ENCODE data around the gene GRK6. TPM values are rescaled to one million over a fixed set of nuclear protein-coding genes. Genes with fewer than 3 reads are reported as not detected.

The GRK6 gene
- total RNA-seq, 1 donor from 2014 or later = 20.6 TPM

GRCh38 chr5:177393990-177394389 lies 32.5 kb upstream of the GRK6 start:
- no peaks in the 10 kb centered on the region for H3K9me3 ChIP-seq
- no peak for DNase-seq (ENCODE audit: low spot score in 2 of 2)
- no peak overlapping the region for H3K27ac ChIP-seq
- H3K36me3 ChIP-seq = no peaks in the 10 kb centered on the region
- no peak for TF ChIP-seq CTCF (IDR thresholded peaks at IDR 0.05)
- H3K4me1 ChIP-seq = no peaks in the 10 kb centered on the region
- intact Hi-C loops (cut with DNase I) = no loop called here
- H3K4me3 ChIP-seq = no peak overlapping the region
- no peaks in the 10 kb centered on the region for H3K27me3 ChIP-seq

- peaks cover 17% of the 10 kb centered on the region for H3K27me3 ChIP-seq
- intact Hi-C loops (cut with DNase I) = no loop called here
Observed at GRCh38 chr5:177396078-177396477, 30.4 kb upstream of the GRK6 start.

GRCh38 chr5:177396807-177397206 lies 29.7 kb upstream of the GRK6 start:
- Histone ChIP-seq H3K27ac (no peak overlapping the region), H3K4me3 (no peak overlapping the region), H3K9me3 (no peaks in the 10 kb centered on the region), H3K36me3 (no peaks in the 10 kb centered on the region), H3K27me3 (peaks cover 23% of the 10 kb centered on the region), H3K4me1 (peaks cover 0 to 3% of the 10 kb centered on the region in 2 donors)
- intact Hi-C loops (cut with DNase I) = no loop called here
- DNase-seq (ENCODE audit: low spot score in 2 of 2) = no peak
- TF ChIP-seq CTCF (IDR thresholded peaks at IDR 0.05) = no peak

More at GRCh38 chr5:177396078-177396477, 30.4 kb upstream of the GRK6 start:
- no peak for DNase-seq (ENCODE audit: low spot score in 2 of 2)
- H3K4me3 ChIP-seq = no peak overlapping the region
- no peak overlapping the region for H3K27ac ChIP-seq
- no peak for TF ChIP-seq CTCF (IDR thresholded peaks at IDR 0.05)
- H3K4me1 ChIP-seq = peaks cover 0 to 3% of the 10 kb centered on the region in 2 donors
- H3K36me3 ChIP-seq = no peaks in the 10 kb centered on the region
- no peaks in the 10 kb centered on the region for H3K9me3 ChIP-seq

GRCh38 chr5:177397875-177398390 lies 28.5 kb upstream of the GRK6 start:
- H3K4me1 ChIP-seq = peaks cover 1 to 9% of the 10 kb centered on the region in 2 donors
- no peaks in the 10 kb centered on the region for H3K36me3 ChIP-seq
- no peak overlapping the region for H3K27ac ChIP-seq
- intact Hi-C loops (cut with DNase I) = no loop called here
- no peak for TF ChIP-seq CTCF (IDR thresholded peaks at IDR 0.05)
- H3K9me3 ChIP-seq = no peaks in the 10 kb centered on the region
- H3K27me3 ChIP-seq = peaks cover 33% of the 10 kb centered on the region
- no peak for DNase-seq (ENCODE audit: low spot score in 2 of 2)
- H3K4me3 ChIP-seq = no peak overlapping the region

- Histone ChIP-seq H3K9me3 (no peaks in the 10 kb centered on the region), H3K4me3 (no peak within 1 kb of the TSS), H3K4me1 (peaks cover 17 to 24% of the 10 kb centered on the region in 2 donors), H3K27ac (no peak within 1 kb of the TSS), H3K36me3 (no peaks in the 10 kb centered on the region), H3K27me3 (peaks cover 41% of the 10 kb centered on the region)
- intact Hi-C loops (cut with DNase I) = no loop called here
- DNase-seq (ENCODE audit: low spot score in 2 of 2) = no peak
- no peak for TF ChIP-seq CTCF (IDR thresholded peaks at IDR 0.05)
Observed at GRCh38 chr5:177399997-177400868, 26.2 kb upstream of the GRK6 start, which contains the start of gene PFN3. Gene PFN3 (minus strand): TSS chr5:177400661. CDS start chr5:177400576, 85 bp downstream.

Data from ascending aorta (tissue), 2 donors.